ENCODE data around the gene KREMEN1. TPM values are rescaled to one million over a fixed set of nuclear protein-coding genes. Genes with fewer than 3 reads are reported as not detected.

The KREMEN1 gene
- total and polyA plus RNA-seq, 2 donors (not counting 1 experiment from before 2014, with no cell fraction given), result 0.01 TPM; not detected in 1

DNA sequence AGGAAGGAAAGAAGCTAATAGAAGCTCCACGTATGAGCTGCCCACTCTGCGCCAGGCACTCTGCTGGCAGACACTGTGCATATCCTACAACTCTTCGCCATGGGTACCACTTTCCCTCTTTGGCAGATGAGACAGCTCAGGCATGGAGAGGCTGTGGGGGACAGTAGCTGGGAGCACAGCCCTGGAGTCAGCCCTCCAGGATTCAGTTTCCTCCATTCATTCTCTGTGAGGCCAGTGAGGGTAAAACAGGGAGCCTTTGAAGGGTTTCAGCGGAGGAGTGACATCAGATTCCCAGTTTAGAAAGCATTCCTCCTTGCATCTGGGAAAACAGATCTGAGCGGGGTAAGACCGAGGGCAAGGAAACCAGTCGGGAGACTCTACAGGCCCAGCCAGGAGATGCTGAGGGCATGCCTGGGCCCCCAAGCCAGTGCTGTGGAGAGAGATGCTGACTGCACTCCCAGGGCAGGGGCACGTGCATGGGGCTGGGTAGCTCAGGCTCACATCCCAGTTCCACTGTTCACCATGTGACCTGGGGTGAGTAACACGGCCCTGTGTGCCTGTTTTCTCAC is 74.6 kb downstream of the KREMEN1 start:
- Histone ChIP-seq H4K20me1 (ENCODE audit: control insufficient read depth, insufficient read depth, low read length, poor library complexity, severe bottlenecking) (no peaks in the 10 kb centered on the region), H2AFZ (ENCODE audit: insufficient read depth, low read depth, low read length, poor library complexity, severe bottlenecking) (no peak overlapping the region), H3K4me3 (ENCODE audit: control extremely low read depth in 1 of 5, extremely low read depth in 1 of 5, insufficient read depth in 1 of 5, low read depth in 2 of 5, low read length in 4 of 5) (no peak overlapping the region), H3K27ac (ENCODE audit: low read length in 2 of 2) (no peak overlapping the region), H3K9ac (ENCODE audit: low read length) (no peak overlapping the region), H3K9me3 (ENCODE audit: control extremely low read depth in 1 of 3, control insufficient read depth in 2 of 3, insufficient read depth in 1 of 3, low read length in 2 of 3) (peaks cover 0 to 2% (median 0%) of the 10 kb centered on the region in 3 donors), H3K4me2 (replicated peaks; ENCODE audit: low read depth, low read length, poor library complexity, severe bottlenecking) (no peak overlapping the region), H3K4me1 (ENCODE audit: control insufficient read depth in 2 of 2, insufficient read depth in 2 of 2, low read length in 2 of 2) (no peaks in the 10 kb centered on the region), H3K27me3 (replicated peaks in 1 of 4; ENCODE audit: control extremely low read depth in 1 of 4, control insufficient read depth in 3 of 4, insufficient read depth in 4 of 4, low read length in 3 of 4) (peaks cover 0 to 15% (median 3%) of the 10 kb centered on the region in 4 experiments), H3K79me2 (ENCODE audit: control insufficient read depth, insufficient read depth, low read length) (no peaks in the 10 kb centered on the region), H3K36me3 (replicated peaks in 1 of 2; ENCODE audit: control extremely low read depth in 1 of 2, control insufficient read depth in 1 of 2, extremely low read depth in 1 of 2, insufficient read depth in 2 of 2, low read length in 1 of 2) (no peaks in the 10 kb centered on the region)
- TF ChIP-seq, protein P1, sequence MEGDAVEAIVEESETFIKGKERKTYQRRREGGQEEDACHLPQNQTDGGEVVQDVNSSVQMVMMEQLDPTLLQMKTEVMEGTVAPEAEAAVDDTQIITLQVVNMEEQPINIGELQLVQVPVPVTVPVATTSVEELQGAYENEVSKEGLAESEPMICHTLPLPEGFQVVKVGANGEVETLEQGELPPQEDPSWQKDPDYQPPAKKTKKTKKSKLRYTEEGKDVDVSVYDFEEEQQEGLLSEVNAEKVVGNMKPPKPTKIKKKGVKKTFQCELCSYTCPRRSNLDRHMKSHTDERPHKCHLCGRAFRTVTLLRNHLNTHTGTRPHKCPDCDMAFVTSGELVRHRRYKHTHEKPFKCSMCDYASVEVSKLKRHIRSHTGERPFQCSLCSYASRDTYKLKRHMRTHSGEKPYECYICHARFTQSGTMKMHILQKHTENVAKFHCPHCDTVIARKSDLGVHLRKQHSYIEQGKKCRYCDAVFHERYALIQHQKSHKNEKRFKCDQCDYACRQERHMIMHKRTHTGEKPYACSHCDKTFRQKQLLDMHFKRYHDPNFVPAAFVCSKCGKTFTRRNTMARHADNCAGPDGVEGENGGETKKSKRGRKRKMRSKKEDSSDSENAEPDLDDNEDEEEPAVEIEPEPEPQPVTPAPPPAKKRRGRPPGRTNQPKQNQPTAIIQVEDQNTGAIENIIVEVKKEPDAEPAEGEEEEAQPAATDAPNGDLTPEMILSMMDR (IDR thresholded peaks at IDR 0.05), result no peak
- no peak for DNase-seq
- H3K9me3 Mint-ChIP-seq (ENCODE audit: insufficient read depth), result no peaks in the 10 kb centered on the region
- ATAC-seq (ENCODE audit: low read depth), result no peak
- peaks cover 30% of the 10 kb centered on the region for H3K27me3 Mint-ChIP-seq
- WGBS (ENCODE audit: insufficient coverage), result 96% methylated on average over 6 of the region's 9 CpGs
- intact Hi-C loops (cut with micrococcal nuclease), result no loop called here
- H3K4me1 Mint-ChIP-seq, result no peaks in the 10 kb centered on the region
- ChIA-PET CTCF (no interaction called here), POLR2A (no interaction called here)
- peak overlapping the region; percentile 10 for H3K27ac Mint-ChIP-seq
- no peak overlapping the region for H3K4me3 Mint-ChIP-seq

DNA sequence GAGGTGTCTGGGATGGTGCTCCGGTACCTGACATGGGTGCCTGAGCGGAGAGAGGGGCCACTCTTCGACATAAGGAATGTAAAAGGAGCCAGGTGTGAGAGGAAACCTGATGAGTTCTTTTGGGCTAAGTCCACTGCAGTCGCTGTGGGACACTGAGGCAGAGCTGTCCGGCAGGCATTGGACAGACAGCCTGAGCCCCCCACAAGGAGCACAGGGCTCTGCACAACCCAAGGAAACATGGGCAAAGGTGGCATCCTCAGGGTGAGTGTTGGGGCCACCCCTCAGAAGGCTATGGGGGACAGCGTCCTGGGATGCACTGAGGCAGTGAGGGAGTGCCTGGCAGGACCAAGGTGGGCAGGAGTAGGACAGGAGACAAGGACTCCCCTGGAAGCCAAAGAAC is 75.2 kb downstream of the KREMEN1 start:
- H3K27ac Mint-ChIP-seq, result no peak overlapping the region
- Histone ChIP-seq H3K79me2 (ENCODE audit: control insufficient read depth, insufficient read depth, low read length) (no peaks in the 10 kb centered on the region), H3K9me3 (ENCODE audit: control extremely low read depth in 1 of 3, control insufficient read depth in 2 of 3, insufficient read depth in 1 of 3, low read length in 2 of 3) (peaks cover 0 to 2% (median 0%) of the 10 kb centered on the region in 3 donors), H3K4me3 (ENCODE audit: control extremely low read depth in 1 of 5, extremely low read depth in 1 of 5, insufficient read depth in 1 of 5, low read depth in 2 of 5, low read length in 4 of 5) (no peak overlapping the region), H3K4me1 (ENCODE audit: control insufficient read depth in 2 of 2, insufficient read depth in 2 of 2, low read length in 2 of 2) (no peaks in the 10 kb centered on the region), H4K20me1 (ENCODE audit: control insufficient read depth, insufficient read depth, low read length, poor library complexity, severe bottlenecking) (no peaks in the 10 kb centered on the region), H3K27ac (ENCODE audit: low read length in 2 of 2) (no peak overlapping the region), H3K36me3 (replicated peaks in 1 of 2; ENCODE audit: control extremely low read depth in 1 of 2, control insufficient read depth in 1 of 2, extremely low read depth in 1 of 2, insufficient read depth in 2 of 2, low read length in 1 of 2) (no peaks in the 10 kb centered on the region), H3K9ac (ENCODE audit: low read length) (no peak overlapping the region), H3K27me3 (replicated peaks in 1 of 4; ENCODE audit: control extremely low read depth in 1 of 4, control insufficient read depth in 3 of 4, insufficient read depth in 4 of 4, low read length in 3 of 4) (peaks cover 0 to 19% (median 3%) of the 10 kb centered on the region in 4 experiments), H3K4me2 (replicated peaks; ENCODE audit: low read depth, low read length, poor library complexity, severe bottlenecking) (no peak overlapping the region), H2AFZ (ENCODE audit: insufficient read depth, low read depth, low read length, poor library complexity, severe bottlenecking) (no peak overlapping the region)
- WGBS (ENCODE audit: insufficient coverage), result 82% methylated on average over 6 of the region's 6 CpGs
- peaks cover 33% of the 10 kb centered on the region for H3K27me3 Mint-ChIP-seq
- ATAC-seq (ENCODE audit: low read depth) (no peak), DNase-seq (no peak)
- H3K4me1 Mint-ChIP-seq, result peaks cover 3% of the 10 kb centered on the region
- intact Hi-C loops (cut with micrococcal nuclease), result no loop called here
- no peaks in the 10 kb centered on the region for H3K9me3 Mint-ChIP-seq (ENCODE audit: insufficient read depth)
- ChIA-PET POLR2A (no interaction called here), CTCF (no interaction called here)
- no peak overlapping the region for H3K4me3 Mint-ChIP-seq
- TF ChIP-seq, protein P1 (IDR thresholded peaks at IDR 0.05), result no peak
- TF ChIP-seq EZH2 (IDR thresholded peaks at IDR 0.05; ENCODE audit: borderline replicate concordance, insufficient read depth, low read depth, low read length, poor library complexity, severe bottlenecking), result no peak
